ENCODE data around the gene AK9. TPM values are rescaled to one million over a fixed set of nuclear protein-coding genes. Genes with fewer than 3 reads are reported as not detected.

Gene AK9
- total and polyA plus RNA-seq, 9 of the 15 experiments (the other 6 are each of a cell fraction or from before 2014, with no cell fraction given) = 0.59 to 1.9 (median 1.2) TPM

GRCh38 chr6:109469591-109470189 is 221.3 kb downstream of the AK9 start:
- H3K79me2 ChIP-seq (ENCODE audit: control insufficient read depth, insufficient read depth, low read length) = 0 out of 3 replicates have a peak, but pooled peaks cover 3% of the 10 kb centered on the region

More at GRCh38 chr6:109469591-109470189, 221.3 kb downstream of the AK9 start:
- Histone ChIP-seq H3K9me1 (ENCODE audit: control insufficient read depth, insufficient read depth, low read length) (peaks cover 3% of the 10 kb centered on the region), H2AFZ (ENCODE audit: low read depth, low read length) (no peak overlapping the region), H3K4me2 (ENCODE audit: insufficient read depth, low read length) (no peak overlapping the region), H3K27ac (ENCODE audit: extremely low read depth, low read depth, low read length) (no peak overlapping the region), H3K36me3 (ENCODE audit: control insufficient read depth, insufficient read depth, low read length) (peaks cover 97% of the 10 kb centered on the region), H3K9ac (ENCODE audit: insufficient read depth in 1 of 2, low read depth in 2 of 2, low read length in 2 of 2) (no peak overlapping the region), H3K4me1 (replicated peaks in 1 of 2; ENCODE audit: control insufficient read depth in 2 of 2, insufficient read depth in 2 of 2, low read length in 2 of 2) (no peaks in the 10 kb centered on the region), H3K4me3 (no peak overlapping the region), H3K9me3 (replicated peaks; ENCODE audit: control insufficient read depth, insufficient read depth, low read depth, low read length) (no peaks in the 10 kb centered on the region), H4K20me1 (replicated peaks; ENCODE audit: control insufficient read depth, insufficient read depth, low read length) (no peaks in the 10 kb centered on the region), H3K27me3 (ENCODE audit: control insufficient read depth in 2 of 2, insufficient read depth in 2 of 2, low read length in 2 of 2) (no peaks in the 10 kb centered on the region)
- TF ChIP-seq BCOR (IDR thresholded peaks at IDR 0.05) (no peak), BRF2 (IDR thresholded peaks at IDR 0.05; ENCODE audit: borderline replicate concordance, insufficient read depth, insufficient read length) (no peak), KAT8 (IDR thresholded peaks at IDR 0.05; ENCODE audit: low read depth) (no peak), HNRNPL (IDR thresholded peaks at IDR 0.05; ENCODE audit: low read depth, low read length) (no peak), SNRNP70 (optimal IDR thresholded peaks at IDR 0.05; ENCODE audit: low read depth, low read length) (no peak), ZNF699 (CRISPR knock-in tag; IDR thresholded peaks at IDR 0.05; ENCODE audit: insufficient replicate concordance) (no peak), ZSCAN29 (IDR thresholded peaks at IDR 0.05) (no peak), MTA2 (IDR thresholded peaks at IDR 0.05; ENCODE audit: low read depth) (no peak), RNF2 (IDR thresholded peaks at IDR 0.05) (no peak), FOXK1 (CRISPR knock-in tag; IDR thresholded peaks at IDR 0.05; ENCODE audit: borderline replicate concordance) (no peak), E2F1 (CRISPR knock-in tag; IDR thresholded peaks at IDR 0.05) (no peak), ZBTB43 (CRISPR knock-in tag; IDR thresholded peaks at IDR 0.05) (no peak), RHOXF2B (CRISPR knock-in tag; conservative IDR thresholded peaks at IDR 0.05) (no peak), ZBTB12 (CRISPR knock-in tag; IDR thresholded peaks at IDR 0.05) (no peak), TCF7L2 (IDR thresholded peaks at IDR 0.05; ENCODE audit: low read depth, low read length) (no peak), ZNF639 (CRISPR knock-in tag; conservative IDR thresholded peaks at IDR 0.05 in 1 of 2, IDR thresholded peaks at IDR 0.05 in 1 of 2) (no peak), HSF4 (CRISPR knock-in tag; IDR thresholded peaks at IDR 0.05; ENCODE audit: borderline replicate concordance) (no peak), ZNF384 (IDR thresholded peaks at IDR 0.05; ENCODE audit: low read depth, low read length) (no peak)
- DNase-seq (ENCODE audit: extremely low read depth in 1 of 4, low spot score in 3 of 4) (no peak), FAIRE-seq (no peak), ATAC-seq (no peak)
- ChIA-PET CTCF (ENCODE audit: low intra/inter-chr PET ratio) (no interaction called here), POLR2A (interaction anchor here (0.5 to 1.5 kb wide), 5 partner anchors 9 to 29 kb away, joined by 3 to 6 read pairs (median 3); partner anchors contain the start of genes PPIL6, SMPD2 and ZBTB24)
- 87% methylated on average over 5 of the region's 5 CpGs for WGBS (ENCODE audit: insufficient coverage, low coverage, missing lambda C conversion rate)
- in situ Hi-C loops (cut with MboI) (no loop called here), intact Hi-C loops (cut with micrococcal nuclease) (no loop called here)
- BruUV-seq (replicated peaks) = no TSS peak

Measured in K562 (cell line).